Measurements from ENCODE around the gene PEX26. TPM values are rescaled to one million over a fixed set of nuclear protein-coding genes. Genes with fewer than 3 reads are reported as not detected.

Gene PEX26
- total and polyA plus RNA-seq, 2 donors (not counting 1 experiment from before 2014, with no cell fraction given) = 10.9 to 33.4 TPM

- no peak for ATAC-seq (ENCODE audit: low read depth)
- CTCF ChIA-PET = no interaction called here
- Histone ChIP-seq H3K27me3 (replicated peaks in 1 of 4; ENCODE audit: control extremely low read depth in 1 of 4, control insufficient read depth in 3 of 4, insufficient read depth in 4 of 4, low read length in 3 of 4) (no peaks in the 10 kb centered on the region), H3K9ac (ENCODE audit: low read length) (no peak overlapping the region), H3K9me3 (ENCODE audit: control extremely low read depth in 1 of 3, control insufficient read depth in 2 of 3, insufficient read depth in 1 of 3, low read length in 2 of 3) (no peaks in the 10 kb centered on the region), H3K79me2 (ENCODE audit: control insufficient read depth, insufficient read depth, low read length) (peaks cover 5% of the 10 kb centered on the region), H3K4me3 (ENCODE audit: control extremely low read depth in 1 of 5, extremely low read depth in 1 of 5, insufficient read depth in 1 of 5, low read depth in 2 of 5, low read length in 4 of 5) (no peak overlapping the region), H3K36me3 (replicated peaks in 1 of 2; ENCODE audit: control extremely low read depth in 1 of 2, control insufficient read depth in 1 of 2, extremely low read depth in 1 of 2, insufficient read depth in 2 of 2, low read length in 1 of 2) (no peaks in the 10 kb centered on the region), H2AFZ (ENCODE audit: insufficient read depth, low read depth, low read length, poor library complexity, severe bottlenecking) (no peak overlapping the region), H3K4me2 (replicated peaks; ENCODE audit: low read depth, low read length, poor library complexity, severe bottlenecking) (no peak overlapping the region), H3K27ac (ENCODE audit: low read length in 2 of 2) (no peak overlapping the region), H4K20me1 (ENCODE audit: control insufficient read depth, insufficient read depth, low read length, poor library complexity, severe bottlenecking) (no peaks in the 10 kb centered on the region), H3K4me1 (ENCODE audit: control insufficient read depth in 2 of 2, insufficient read depth in 2 of 2, low read length in 2 of 2) (peaks cover 6 to 8% of the 10 kb centered on the region in 2 donors)
- Mint-ChIP-seq H3K27ac (no peak overlapping the region), H3K9me3 (ENCODE audit: insufficient read depth) (no peaks in the 10 kb centered on the region), H3K27me3 (no peaks in the 10 kb centered on the region), H3K4me3 (no peak overlapping the region), H3K4me1 (peaks cover 12% of the 10 kb centered on the region)
- 93% methylated on average over 7 of the region's 8 CpGs for WGBS (ENCODE audit: insufficient coverage)
- no peak for TF ChIP-seq CTCF (IDR thresholded peaks at IDR 0.05)
- TF ChIP-seq EZH2 (IDR thresholded peaks at IDR 0.05; ENCODE audit: borderline replicate concordance, insufficient read depth, low read depth, low read length, poor library complexity, severe bottlenecking) = no peak
- POLR2A ChIA-PET = no interaction called here
- no peak for DNase-seq
- intact Hi-C loops (cut with micrococcal nuclease) = no loop called here
Measured at GRCh38 chr22:18154821-18155390, 77.1 kb downstream of the PEX26 start.

Small RNA genes lying within 50 kb of the gene (small RNA-seq; reads per million reads assigned to genes)
- not detected for gene AC016027.5 (ENCODE audit: insufficient read length, low read depth, low replicate concordance)

Other genes with a start within 250 kb of the PEX26 start
- 253 and 261 TPM in 2 replicates for gene MICAL3, start 53.4 kb upstream of the PEX26 start, total RNA-seq
- 50.5 and 53.7 TPM in 2 replicates for gene MICAL3, start 53.4 kb upstream of the PEX26 start, polyA plus RNA-seq
- 1.8 and 3.6 TPM in 2 replicates for gene TUBA8, start 32.8 kb downstream of the PEX26 start, total RNA-seq
- 2.8 and 3.4 TPM in 2 replicates for gene TUBA8, start 32.8 kb downstream of the PEX26 start, polyA plus RNA-seq
- gene USP18, start 72.2 kb downstream of the PEX26 start, total RNA-seq = 1.0 and 1.2 TPM in 2 replicates
- 2.4 and 4.3 TPM in 2 replicates for gene USP18, start 72.2 kb downstream of the PEX26 start, polyA plus RNA-seq

Data from B cell (primary cell).